HG03469 (cell line): ENCODE data around the gene ARSG.

Source experiments
- ATAC-seq: cut with Tn5 transposase; IDR thresholded peaks from one replicate; pipeline ENCODE4 v1.9.1; 2021; ENCODE audit warnings: mild to moderate bottlenecking, moderate library complexity, moderate number of reproducible peaks; ENCODE audit not compliant: unreplicated experiment

The ARSG gene

GRCh38 chr17:68423251-68423650 is 132.0 kb downstream of the ARSG start:
- ATAC-seq, result no peak

DNA sequence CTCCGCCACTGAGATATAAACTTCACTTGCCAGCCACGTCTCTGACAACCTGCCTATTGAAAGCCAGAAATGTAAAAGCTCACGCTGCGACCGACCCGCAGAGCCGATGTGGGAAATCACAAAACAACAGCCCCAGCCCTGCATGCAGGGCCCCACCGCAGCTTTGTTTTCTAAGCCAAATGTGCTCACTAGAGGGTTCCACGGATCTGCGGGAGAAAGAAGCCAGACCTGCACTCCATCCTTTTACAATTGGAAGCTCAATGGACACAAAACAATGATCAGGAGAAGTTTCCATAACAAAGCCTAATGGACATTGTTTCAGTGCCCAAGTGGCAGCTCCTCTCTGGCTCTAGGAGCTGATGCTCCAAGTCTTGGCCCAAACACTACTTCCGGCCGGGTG is 132.9 kb downstream of the ARSG start:
- no peak for ATAC-seq

- ATAC-seq, result no peak
Observed at GRCh38 chr17:68424861-68425260, 133.6 kb downstream of the ARSG start.

GRCh38 chr17:68425979-68426378 is 134.7 kb downstream of the ARSG start:
- ATAC-seq, result no peak

DNA sequence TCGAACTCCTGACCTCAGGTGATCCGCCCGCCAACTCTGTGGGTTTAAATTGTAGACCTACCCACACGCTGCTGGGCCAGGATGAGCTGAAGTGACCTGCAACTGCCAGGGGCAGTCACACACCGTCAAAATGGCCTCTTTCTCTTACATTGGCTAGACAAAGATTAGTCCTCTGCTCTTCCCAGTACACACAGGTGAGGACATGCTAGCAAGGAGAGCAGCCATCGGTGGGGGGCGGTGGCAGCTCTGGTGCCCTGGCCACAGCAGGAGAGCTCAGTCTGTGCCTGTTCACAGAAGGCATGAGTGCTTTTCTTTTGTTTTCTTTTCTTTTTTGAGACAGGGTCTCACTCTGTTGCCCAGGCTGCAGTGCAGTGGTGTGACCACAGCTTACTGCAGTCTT is 136.3 kb downstream of the ARSG start:
- no peak for ATAC-seq

GRCh38 chr17:68428498-68429172 is 137.3 kb downstream of the ARSG start:
- ATAC-seq, result no peak

GRCh38 chr17:68429881-68430280 is 138.6 kb downstream of the ARSG start:
- no peak for ATAC-seq

DNA sequence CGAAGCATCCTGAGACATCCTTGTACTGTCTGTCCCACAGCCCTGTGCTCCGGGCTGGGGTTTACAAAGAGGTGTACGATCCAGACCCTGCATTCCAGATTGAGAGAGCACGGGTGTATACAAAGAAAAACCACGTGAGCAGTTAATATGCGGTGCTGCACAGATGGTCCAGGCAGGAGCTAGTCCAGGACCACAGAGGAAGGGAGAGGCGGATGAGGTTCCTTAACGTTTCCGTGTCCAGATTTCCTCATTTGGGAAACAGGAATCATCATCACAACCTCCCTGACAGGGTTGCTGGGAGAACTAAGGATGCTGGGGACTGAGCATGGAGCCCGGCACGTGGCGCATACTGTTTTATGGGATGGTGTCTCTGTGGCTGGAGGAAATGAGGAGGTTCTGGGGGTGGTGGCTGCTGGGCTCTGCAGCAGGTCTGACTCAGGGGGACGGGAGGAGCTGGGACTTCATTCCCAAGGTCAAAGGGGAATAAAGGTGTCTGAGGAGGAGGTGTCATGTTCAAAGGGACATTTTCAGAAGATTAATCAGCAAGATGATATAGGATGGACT is 139.8 kb downstream of the ARSG start:
- ATAC-seq, result no peak

GRCh38 chr17:68431661-68432071 is 140.4 kb downstream of the ARSG start:
- no peak for ATAC-seq

DNA sequence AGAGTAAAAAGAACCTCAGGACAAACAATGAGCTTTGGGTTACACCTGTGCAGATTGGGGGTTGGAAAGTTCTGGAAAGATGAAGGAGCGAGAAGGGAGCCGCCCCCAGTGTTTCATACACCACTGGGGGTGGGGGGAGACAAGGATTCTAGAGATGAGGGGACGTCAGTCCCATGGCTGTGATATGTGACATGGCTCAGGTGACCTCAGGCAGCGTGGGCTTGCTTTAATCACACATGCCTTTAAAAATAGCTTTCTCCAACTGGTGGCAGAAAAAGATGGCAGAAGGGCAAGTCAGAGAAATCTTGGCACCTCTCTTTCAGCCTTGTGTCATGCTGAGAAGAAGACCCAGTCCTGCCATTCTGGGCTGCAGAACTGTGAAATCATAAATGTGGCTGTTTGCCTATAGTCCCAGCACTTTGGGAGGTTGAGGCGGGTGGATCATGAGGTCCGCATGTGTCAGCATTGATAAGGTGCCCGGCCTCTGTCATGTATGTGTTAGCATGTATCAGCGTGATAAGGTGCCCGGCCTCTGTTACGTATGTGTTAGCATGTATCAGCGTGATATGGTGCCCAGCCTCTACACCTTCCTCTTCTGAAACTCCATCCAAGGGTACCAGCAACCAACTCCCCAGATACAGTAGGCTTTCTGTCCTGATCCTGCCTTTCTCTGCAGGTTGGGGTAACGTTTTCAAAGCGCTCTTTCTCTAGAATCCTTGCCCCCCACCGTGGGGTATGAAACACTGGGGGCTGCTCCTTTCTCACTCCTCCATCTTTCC is 141.0 kb downstream of the ARSG start:
- ATAC-seq, result no peak

- ATAC-seq, result no peak
Observed at GRCh38 chr17:68433211-68433610, 141.9 kb downstream of the ARSG start.

- ATAC-seq, result no peak
Observed at GRCh38 chr17:68433911-68434508, 142.7 kb downstream of the ARSG start.

GRCh38 chr17:68435361-68435760 is 144.1 kb downstream of the ARSG start:
- no peak for ATAC-seq

GRCh38 chr17:68435876-68436842 is 144.9 kb downstream of the ARSG start:
- no peak for ATAC-seq

GRCh38 chr17:68437979-68438822 is 146.9 kb downstream of the ARSG start:
- ATAC-seq, result no peak

- ATAC-seq, result no peak
Observed at GRCh38 chr17:68439656-68440290, 148.5 kb downstream of the ARSG start.

DNA sequence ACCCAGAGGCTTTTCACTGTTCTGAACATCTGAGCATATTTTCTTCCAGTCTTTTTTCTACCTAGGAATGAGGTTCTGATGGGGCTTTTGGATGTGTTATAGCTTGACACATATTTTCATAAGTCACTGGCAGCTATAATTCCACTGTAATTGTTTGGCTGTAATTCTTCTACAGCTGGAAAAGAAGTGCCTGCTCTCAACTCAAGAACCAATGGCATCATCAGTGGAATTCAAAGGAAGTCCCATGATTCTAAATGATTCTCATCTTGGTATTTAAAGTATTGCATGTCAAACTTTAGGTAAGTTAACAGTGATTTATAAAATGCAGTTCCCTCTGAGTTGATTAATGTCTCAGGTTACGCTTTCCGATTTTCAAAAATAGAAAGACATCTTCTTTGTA is 149.2 kb downstream of the ARSG start:
- ATAC-seq, result no peak

- ATAC-seq, result no peak
Observed at GRCh38 chr17:68441070-68441770, 149.9 kb downstream of the ARSG start.
